Astrocyte of the hippocampus (primary cell): Measurements from ENCODE around the gene PSMB7.

Source experiments
- DNase-seq: peaks from one replicate; pipeline ENCODE4 v3.0.0; 2011; ENCODE audit warnings: low read depth, low spot score

The PSMB7 gene

GRCh38 chr9:124345751-124346281 is 69.4 kb downstream of the PSMB7 start:
- no peak for DNase-seq

- no peak for DNase-seq
Measured at GRCh38 chr9:124345063-124345462, 70.2 kb downstream of the PSMB7 start.

GRCh38 chr9:124344291-124345050 is 70.8 kb downstream of the PSMB7 start:
- no peak for DNase-seq

- DNase-seq, result no peak
Measured at GRCh38 chr9:124343533-124344290, 71.5 kb downstream of the PSMB7 start.

GRCh38 chr9:124342776-124343485 is 72.3 kb downstream of the PSMB7 start:
- peak; percentile 97 for DNase-seq

- no peak for DNase-seq
Measured at GRCh38 chr9:124342402-124342775, 72.9 kb downstream of the PSMB7 start.

- no peak for DNase-seq
Measured at GRCh38 chr9:124341455-124342170, 73.6 kb downstream of the PSMB7 start.

GRCh38 chr9:124340219-124341069 is 74.8 kb downstream of the PSMB7 start:
- DNase-seq, result no peak

- DNase-seq, result no peak
Measured at GRCh38 chr9:124339603-124340146, 75.6 kb downstream of the PSMB7 start.

GRCh38 chr9:124337562-124337961 is 77.7 kb downstream of the PSMB7 start:
- no peak for DNase-seq

- no peak for DNase-seq
Measured at GRCh38 chr9:124335320-124335707, 79.9 kb downstream of the PSMB7 start.

GRCh38 chr9:124334568-124335319 is 80.5 kb downstream of the PSMB7 start:
- DNase-seq, result no peak

GRCh38 chr9:124333203-124333579 is 82.1 kb downstream of the PSMB7 start:
- no peak for DNase-seq

GRCh38 chr9:124332361-124333202 is 82.7 kb downstream of the PSMB7 start:
- DNase-seq, result no peak

GRCh38 chr9:124331580-124331979 is 83.7 kb downstream of the PSMB7 start:
- no peak for DNase-seq

- no peak for DNase-seq
Measured at GRCh38 chr9:124330011-124330697, 85.1 kb downstream of the PSMB7 start.

GRCh38 chr9:124329206-124329792 is 85.9 kb downstream of the PSMB7 start:
- no peak for DNase-seq

- no peak for DNase-seq
Measured at GRCh38 chr9:124328285-124328684, 87.0 kb downstream of the PSMB7 start.
